Breast epithelium (tissue), 3 donors: Measurements from ENCODE around the gene MIER2.

Experiments used
- CTCF ChIP-seq, 3 donors: fragments of 450-650 bp; IDR thresholded peaks; one replicate each; pipeline ENCODE4 v1.5.1; 2016 to 2017; ENCODE audit warnings: antibody characterized with exemption in 3 of 3, mild to moderate bottlenecking in 3 of 3, moderate library complexity in 3 of 3
- POLR2A ChIP-seq: fragments of 450-650 bp; IDR thresholded peaks from one replicate; pipeline ENCODE4 v1.6.1; 2016; ENCODE audit warnings: antibody characterized with exemption, mild to moderate bottlenecking, moderate library complexity
- POLR2AphosphoS5 ChIP-seq, 3 donors: sonication (generic); formaldehyde crosslinking; IDR thresholded peaks; one replicate each; pipeline ENCODE4 v1.6.1; 2017; ENCODE audit warnings: antibody characterized with exemption in 3 of 3

GRCh38 chr19:310141-310651 lies 34.4 kb downstream of the MIER2 start:
- no peak for TF ChIP-seq CTCF (IDR thresholded peaks at IDR 0.05)
- TF ChIP-seq POLR2AphosphoS5 (IDR thresholded peaks at IDR 0.05), result no peak
- no peak for TF ChIP-seq POLR2A
